Measurements from ENCODE around the gene PRDM15. TPM values are rescaled to one million over a fixed set of nuclear protein-coding genes. Genes with fewer than 3 reads are reported as not detected.

PRDM15 gene
- total and polyA plus RNA-seq, 2 donors (not counting 1 experiment from before 2014, with no cell fraction given): 2.3 to 3.6 TPM

- Histone ChIP-seq H4K20me1 (ENCODE audit: control insufficient read depth, extremely low read depth, insufficient read depth, low read length) (no peaks in the 10 kb centered on the region), H3K4me1 (ENCODE audit: control insufficient read depth, extremely low read depth, insufficient read depth, low read length) (peaks cover 4% of the 10 kb centered on the region), H3K4me2 (ENCODE audit: extremely low read depth, insufficient read depth, low read length) (no peak overlapping the region), H3K9me3 (ENCODE audit: control insufficient read depth, insufficient read depth, low read depth, low read length) (no peaks in the 10 kb centered on the region), H3K27me3 (ENCODE audit: control insufficient read depth, insufficient read depth, low read length) (no peaks in the 10 kb centered on the region), H3K36me3 (ENCODE audit: control insufficient read depth, insufficient read depth, low read length) (peaks cover 8% of the 10 kb centered on the region), H2AFZ (ENCODE audit: low read length) (no peak overlapping the region), H3K79me2 (ENCODE audit: control insufficient read depth, insufficient read depth, low read length) (no peaks in the 10 kb centered on the region), H3K4me3 (replicated peaks in 1 of 4; ENCODE audit: control extremely low read depth in 1 of 4, insufficient read depth in 1 of 4, low read depth in 3 of 4, low read length in 4 of 4) (no peak overlapping the region), H3K27ac (ENCODE audit: insufficient read depth, low read length) (no peak overlapping the region), H3K9ac (ENCODE audit: insufficient read depth, low read length) (no peak overlapping the region)
- TF ChIP-seq CTCF (conservative IDR thresholded peaks at IDR 0.05 in 1 of 2, IDR thresholded peaks at IDR 0.05 in 1 of 2; ENCODE audit: low read depth in 1 of 2, low read length in 2 of 2) (no peak), EZH2 (IDR thresholded peaks at IDR 0.05; ENCODE audit: low read length, missing control alignments) (no peak)
- no peak for DNase-seq (ENCODE audit: low read depth in 2 of 2)
Observed at GRCh38 chr21:41805038-41805437, 74.1 kb downstream of the PRDM15 start.

- peaks cover 4% of the 10 kb centered on the region for H3K4me1 ChIP-seq (ENCODE audit: control insufficient read depth, extremely low read depth, insufficient read depth, low read length)
- H3K4me2 ChIP-seq (ENCODE audit: extremely low read depth, insufficient read depth, low read length): no peak overlapping the region
- H3K36me3 ChIP-seq (ENCODE audit: control insufficient read depth, insufficient read depth, low read length): peaks cover 9% of the 10 kb centered on the region
- DNase-seq (ENCODE audit: low read depth in 2 of 2): no peak
- H3K79me2 ChIP-seq (ENCODE audit: control insufficient read depth, insufficient read depth, low read length): no peaks in the 10 kb centered on the region
- no peak overlapping the region for H3K9ac ChIP-seq (ENCODE audit: insufficient read depth, low read length)
- no peaks in the 10 kb centered on the region for H3K9me3 ChIP-seq (ENCODE audit: control insufficient read depth, insufficient read depth, low read depth, low read length)
- H4K20me1 ChIP-seq (ENCODE audit: control insufficient read depth, extremely low read depth, insufficient read depth, low read length): no peaks in the 10 kb centered on the region
- no peak overlapping the region for H3K4me3 ChIP-seq (replicated peaks in 1 of 4; ENCODE audit: control extremely low read depth in 1 of 4, insufficient read depth in 1 of 4, low read depth in 3 of 4, low read length in 4 of 4)
- H3K27ac ChIP-seq (ENCODE audit: insufficient read depth, low read length): no peak overlapping the region
- H2AFZ ChIP-seq (ENCODE audit: low read length): no peak overlapping the region
- no peaks in the 10 kb centered on the region for H3K27me3 ChIP-seq (ENCODE audit: control insufficient read depth, insufficient read depth, low read length)
- TF ChIP-seq CTCF (conservative IDR thresholded peaks at IDR 0.05 in 1 of 2, IDR thresholded peaks at IDR 0.05 in 1 of 2; ENCODE audit: low read depth in 1 of 2, low read length in 2 of 2) (no peak), EZH2 (IDR thresholded peaks at IDR 0.05; ENCODE audit: low read length, missing control alignments) (no peak)
Observed at GRCh38 chr21:41804381-41804780, 74.8 kb downstream of the PRDM15 start.

- Histone ChIP-seq H3K9ac (ENCODE audit: insufficient read depth, low read length) (no peak overlapping the region), H3K4me3 (replicated peaks in 1 of 4; ENCODE audit: control extremely low read depth in 1 of 4, insufficient read depth in 1 of 4, low read depth in 3 of 4, low read length in 4 of 4) (no peak overlapping the region), H3K4me1 (ENCODE audit: control insufficient read depth, extremely low read depth, insufficient read depth, low read length) (peaks cover 4% of the 10 kb centered on the region), H3K9me3 (ENCODE audit: control insufficient read depth, insufficient read depth, low read depth, low read length) (no peaks in the 10 kb centered on the region), H3K4me2 (ENCODE audit: extremely low read depth, insufficient read depth, low read length) (no peak overlapping the region), H3K79me2 (ENCODE audit: control insufficient read depth, insufficient read depth, low read length) (no peaks in the 10 kb centered on the region), H2AFZ (ENCODE audit: low read length) (no peak overlapping the region), H4K20me1 (ENCODE audit: control insufficient read depth, extremely low read depth, insufficient read depth, low read length) (no peaks in the 10 kb centered on the region), H3K27ac (ENCODE audit: insufficient read depth, low read length) (no peak overlapping the region), H3K27me3 (ENCODE audit: control insufficient read depth, insufficient read depth, low read length) (no peaks in the 10 kb centered on the region), H3K36me3 (ENCODE audit: control insufficient read depth, insufficient read depth, low read length) (peaks cover 10% of the 10 kb centered on the region)
- TF ChIP-seq EZH2 (IDR thresholded peaks at IDR 0.05; ENCODE audit: low read length, missing control alignments) (no peak), CTCF (conservative IDR thresholded peaks at IDR 0.05 in 1 of 2, IDR thresholded peaks at IDR 0.05 in 1 of 2; ENCODE audit: low read depth in 1 of 2, low read length in 2 of 2) (no peak)
- DNase-seq (ENCODE audit: low read depth in 2 of 2): no peak
Observed at GRCh38 chr21:41803316-41803715, 75.8 kb downstream of the PRDM15 start.

Measured in fibroblast of lung (primary cell).